GM06990 (cell line): ENCODE data around the gene PLD2.
A peak's percentile ranks its signal among the peaks of the same experiment; 100 is the strongest.
"Not testable (repeated sequence)": the region's sequence is repeated elsewhere in the genome, so short reads cannot be mapped to it uniquely, and the experiment has no call there.

Experiments used
- DNase-seq: peaks from one replicate; pipeline ENCODE4 v3.0.0-alpha.2; 2011; ENCODE audit not compliant: insufficient read length; ENCODE audit errors: extremely low read depth
- H3K27me3 ChIP-seq: replicated peaks from 2 replicates; pipeline ENCODE4 v1.6.0; 2011; ENCODE audit warnings: low read length; ENCODE audit not compliant: control insufficient read depth, insufficient read depth
- H3K36me3 ChIP-seq: 2 replicates; pipeline ENCODE4 v1.5.1; 2011; ENCODE audit warnings: low read length; ENCODE audit not compliant: control insufficient read depth, insufficient read depth
- H3K4me3 ChIP-seq: replicated peaks from 2 replicates; pipeline ENCODE4 v1.5.1; 2011; ENCODE audit warnings: low read depth, mild to moderate bottlenecking, control low read depth, low read length
- CTCF ChIP-seq: IDR thresholded peaks from 2 replicates; pipeline ENCODE4 v1.5.1; 2011; ENCODE audit warnings: low read length, control low read depth, mild to moderate bottlenecking, inconsistent platforms; ENCODE audit not compliant: insufficient read depth, poor library complexity, severe bottlenecking

PLD2 gene

GRCh38 chr17:4827399-4827798 is 20.4 kb downstream of the PLD2 start:
- no peak for DNase-seq
- H3K4me3 ChIP-seq: no peak overlapping the region
- no peaks in the 10 kb centered on the region for H3K27me3 ChIP-seq
- no peaks in the 10 kb centered on the region for H3K36me3 ChIP-seq
- TF ChIP-seq CTCF: no peak

GRCh38 chr17:4832829-4833177 is 25.9 kb downstream of the PLD2 start:
- not testable (repeated sequence) for H3K27me3 ChIP-seq, H3K36me3 ChIP-seq, DNase-seq
- peak overlapping the region; percentile 87 for H3K4me3 ChIP-seq

- DNase-seq: peak; percentile 98
- no peak for TF ChIP-seq CTCF
- peaks cover 8% of the 10 kb centered on the region for H3K36me3 ChIP-seq
These were observed 26.4 kb downstream of the PLD2 start, which contains the start of gene MINK1 for GRCh38 chr17:4833178-4833940. MINK1 (plus strand) TSS chr17:4833340; CDS start chr17:4833584, 244 bp downstream.

GRCh38 chr17:4833941-4834680 is 27.2 kb downstream of the PLD2 start:
- TF ChIP-seq CTCF: no peak
- DNase-seq: no peak
- no peaks in the 10 kb centered on the region for H3K27me3 ChIP-seq

More at GRCh38 chr17:4833178-4833940, 26.4 kb downstream of the PLD2 start, which contains the start of gene MINK1:
- Histone ChIP-seq H3K27me3 (no peaks in the 10 kb centered on the region), H3K4me3 (peak within 1 kb of the TSS; percentile 87)

GRCh38 chr17:4834681-4835020 is 27.7 kb downstream of the PLD2 start:
- DNase-seq: no peak
- Histone ChIP-seq H3K4me3 (peak overlapping the region; percentile 87), H3K27me3 (no peaks in the 10 kb centered on the region), H3K36me3 (peaks cover 9% of the 10 kb centered on the region)
- no peak for TF ChIP-seq CTCF

More at GRCh38 chr17:4833941-4834680, 27.2 kb downstream of the PLD2 start:
- H3K4me3 ChIP-seq: peak overlapping the region; percentile 87
- H3K36me3 ChIP-seq: peaks cover 9% of the 10 kb centered on the region

GRCh38 chr17:4836221-4836620 is 29.3 kb downstream of the PLD2 start:
- Histone ChIP-seq H3K27me3 (no peaks in the 10 kb centered on the region), H3K36me3 (peaks cover 9% of the 10 kb centered on the region), H3K4me3 (no peak overlapping the region)
- no peak for TF ChIP-seq CTCF
- no peak for DNase-seq
